ENCODE measurements around the gene GINS1. TPM values are rescaled to one million over a fixed set of nuclear protein-coding genes. Genes with fewer than 3 reads are reported as not detected.

GINS1 gene
- total and polyA plus RNA-seq, 2 experiments from 2014 or later: 32.0 to 65.4 TPM

DNA sequence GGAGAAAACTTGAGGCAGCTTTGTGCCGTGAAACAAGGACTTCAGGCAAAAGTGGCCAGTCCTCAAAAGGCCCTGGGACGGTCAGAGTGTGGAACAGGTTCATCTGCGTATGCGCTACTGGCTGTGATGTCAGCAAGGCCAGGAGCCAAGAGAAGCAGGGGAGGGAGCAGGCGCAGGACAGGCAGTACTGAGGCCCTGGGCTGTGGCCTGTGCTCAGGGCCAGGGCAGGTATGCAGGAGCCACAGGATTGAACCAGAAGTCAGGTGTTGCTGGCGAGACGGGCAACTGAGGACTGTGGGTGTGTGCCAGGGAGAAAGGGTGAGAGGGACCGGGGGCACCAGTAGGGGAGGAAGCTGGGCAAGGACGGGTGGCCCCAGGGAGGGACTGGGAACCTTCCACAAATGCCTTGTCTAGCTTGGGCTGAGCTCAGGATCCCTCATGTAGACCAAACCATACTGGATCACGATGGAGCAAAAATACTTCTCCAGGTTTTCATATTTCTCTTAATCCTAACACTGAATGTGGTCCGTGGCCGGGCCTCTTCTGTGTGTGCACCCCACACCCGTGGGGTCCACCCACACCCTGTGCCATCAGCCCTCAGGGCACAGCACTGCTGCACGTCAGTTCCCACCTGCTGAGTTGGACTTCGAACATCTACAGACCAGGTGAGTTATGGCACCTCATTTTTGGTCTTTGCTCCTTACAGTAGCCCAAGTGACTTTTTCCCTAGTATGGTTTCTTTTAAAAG lies 46.9 kb downstream of the GINS1 start:
- H3K4me1 ChIP-seq (ENCODE audit: insufficient read depth): no peaks in the 10 kb centered on the region
- H3K4me1 Mint-ChIP-seq: no peaks in the 10 kb centered on the region
- peaks cover 10% of the 10 kb centered on the region for H3K27me3 Mint-ChIP-seq (ENCODE audit: insufficient read depth, low read depth, poor library complexity)
- H3K36me3 Mint-ChIP-seq (ENCODE audit: low read depth): peaks cover 58% of the 10 kb centered on the region
- no peak overlapping the region for H2AFZ ChIP-seq
- DNase-seq (ENCODE audit: low spot score) (no peak), ATAC-seq (no peak)
- no peak overlapping the region for H3K4me3 Mint-ChIP-seq
- H4K20me1 ChIP-seq (replicated peaks; ENCODE audit: insufficient read depth): no peaks in the 10 kb centered on the region
- H3K36me3 ChIP-seq (ENCODE audit: insufficient read depth): no peaks in the 10 kb centered on the region; the same call in none of the 2 replicates
- TF ChIP-seq, protein P1, sequence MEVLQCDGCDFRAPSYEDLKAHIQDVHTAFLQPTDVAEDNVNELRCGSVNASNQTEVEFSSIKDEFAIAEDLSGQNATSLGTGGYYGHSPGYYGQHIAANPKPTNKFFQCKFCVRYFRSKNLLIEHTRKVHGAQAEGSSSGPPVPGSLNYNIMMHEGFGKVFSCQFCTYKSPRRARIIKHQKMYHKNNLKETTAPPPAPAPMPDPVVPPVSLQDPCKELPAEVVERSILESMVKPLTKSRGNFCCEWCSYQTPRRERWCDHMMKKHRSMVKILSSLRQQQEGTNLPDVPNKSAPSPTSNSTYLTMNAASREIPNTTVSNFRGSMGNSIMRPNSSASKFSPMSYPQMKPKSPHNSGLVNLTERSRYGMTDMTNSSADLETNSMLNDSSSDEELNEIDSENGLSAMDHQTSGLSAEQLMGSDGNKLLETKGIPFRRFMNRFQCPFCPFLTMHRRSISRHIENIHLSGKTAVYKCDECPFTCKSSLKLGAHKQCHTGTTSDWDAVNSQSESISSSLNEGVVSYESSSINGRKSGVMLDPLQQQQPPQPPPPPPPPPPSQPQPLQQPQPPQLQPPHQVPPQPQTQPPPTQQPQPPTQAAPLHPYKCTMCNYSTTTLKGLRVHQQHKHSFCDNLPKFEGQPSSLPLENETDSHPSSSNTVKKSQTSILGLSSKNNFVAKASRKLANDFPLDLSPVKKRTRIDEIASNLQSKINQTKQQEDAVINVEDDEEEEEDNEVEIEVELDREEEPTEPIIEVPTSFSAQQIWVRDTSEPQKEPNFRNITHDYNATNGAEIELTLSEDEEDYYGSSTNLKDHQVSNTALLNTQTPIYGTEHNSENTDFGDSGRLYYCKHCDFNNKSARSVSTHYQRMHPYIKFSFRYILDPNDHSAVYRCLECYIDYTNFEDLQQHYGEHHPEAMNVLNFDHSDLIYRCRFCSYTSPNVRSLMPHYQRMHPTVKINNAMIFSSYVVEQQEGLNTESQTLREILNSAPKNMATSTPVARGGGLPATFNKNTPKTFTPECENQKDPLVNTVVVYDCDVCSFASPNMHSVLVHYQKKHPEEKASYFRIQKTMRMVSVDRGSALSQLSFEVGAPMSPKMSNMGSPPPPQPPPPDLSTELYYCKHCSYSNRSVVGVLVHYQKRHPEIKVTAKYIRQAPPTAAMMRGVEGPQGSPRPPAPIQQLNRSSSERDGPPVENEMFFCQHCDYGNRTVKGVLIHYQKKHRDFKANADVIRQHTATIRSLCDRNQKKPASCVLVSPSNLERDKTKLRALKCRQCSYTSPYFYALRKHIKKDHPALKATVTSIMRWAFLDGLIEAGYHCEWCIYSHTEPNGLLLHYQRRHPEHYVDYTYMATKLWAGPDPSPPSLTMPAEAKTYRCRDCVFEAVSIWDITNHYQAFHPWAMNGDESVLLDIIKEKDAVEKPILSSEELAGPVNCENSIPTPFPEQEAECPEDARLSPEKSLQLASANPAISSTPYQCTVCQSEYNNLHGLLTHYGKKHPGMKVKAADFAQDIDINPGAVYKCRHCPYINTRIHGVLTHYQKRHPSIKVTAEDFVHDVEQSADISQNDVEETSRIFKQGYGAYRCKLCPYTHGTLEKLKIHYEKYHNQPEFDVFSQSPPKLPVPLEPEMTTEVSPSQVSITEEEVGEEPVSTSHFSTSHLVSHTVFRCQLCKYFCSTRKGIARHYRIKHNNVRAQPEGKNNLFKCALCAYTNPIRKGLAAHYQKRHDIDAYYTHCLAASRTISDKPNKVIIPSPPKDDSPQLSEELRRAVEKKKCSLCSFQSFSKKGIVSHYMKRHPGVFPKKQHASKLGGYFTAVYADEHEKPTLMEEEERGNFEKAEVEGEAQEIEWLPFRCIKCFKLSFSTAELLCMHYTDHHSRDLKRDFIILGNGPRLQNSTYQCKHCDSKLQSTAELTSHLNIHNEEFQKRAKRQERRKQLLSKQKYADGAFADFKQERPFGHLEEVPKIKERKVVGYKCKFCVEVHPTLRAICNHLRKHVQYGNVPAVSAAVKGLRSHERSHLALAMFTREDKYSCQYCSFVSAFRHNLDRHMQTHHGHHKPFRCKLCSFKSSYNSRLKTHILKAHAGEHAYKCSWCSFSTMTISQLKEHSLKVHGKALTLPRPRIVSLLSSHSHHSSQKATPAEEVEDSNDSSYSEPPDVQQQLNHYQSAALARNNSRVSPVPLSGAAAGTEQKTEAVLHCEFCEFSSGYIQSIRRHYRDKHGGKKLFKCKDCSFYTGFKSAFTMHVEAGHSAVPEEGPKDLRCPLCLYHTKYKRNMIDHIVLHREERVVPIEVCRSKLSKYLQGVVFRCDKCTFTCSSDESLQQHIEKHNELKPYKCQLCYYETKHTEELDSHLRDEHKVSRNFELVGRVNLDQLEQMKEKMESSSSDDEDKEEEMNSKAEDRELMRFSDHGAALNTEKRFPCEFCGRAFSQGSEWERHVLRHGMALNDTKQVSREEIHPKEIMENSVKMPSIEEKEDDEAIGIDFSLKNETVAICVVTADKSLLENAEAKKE (CRISPR knock-in tag; IDR thresholded peaks at IDR 0.05): no peak
- TF ChIP-seq EZH2 (IDR thresholded peaks at IDR 0.05; ENCODE audit: low read depth, unreplicated experiment) (no peak), ZNF114 (CRISPR knock-in tag; IDR thresholded peaks at IDR 0.05) (no peak)
- TF ChIP-seq, protein P2, sequence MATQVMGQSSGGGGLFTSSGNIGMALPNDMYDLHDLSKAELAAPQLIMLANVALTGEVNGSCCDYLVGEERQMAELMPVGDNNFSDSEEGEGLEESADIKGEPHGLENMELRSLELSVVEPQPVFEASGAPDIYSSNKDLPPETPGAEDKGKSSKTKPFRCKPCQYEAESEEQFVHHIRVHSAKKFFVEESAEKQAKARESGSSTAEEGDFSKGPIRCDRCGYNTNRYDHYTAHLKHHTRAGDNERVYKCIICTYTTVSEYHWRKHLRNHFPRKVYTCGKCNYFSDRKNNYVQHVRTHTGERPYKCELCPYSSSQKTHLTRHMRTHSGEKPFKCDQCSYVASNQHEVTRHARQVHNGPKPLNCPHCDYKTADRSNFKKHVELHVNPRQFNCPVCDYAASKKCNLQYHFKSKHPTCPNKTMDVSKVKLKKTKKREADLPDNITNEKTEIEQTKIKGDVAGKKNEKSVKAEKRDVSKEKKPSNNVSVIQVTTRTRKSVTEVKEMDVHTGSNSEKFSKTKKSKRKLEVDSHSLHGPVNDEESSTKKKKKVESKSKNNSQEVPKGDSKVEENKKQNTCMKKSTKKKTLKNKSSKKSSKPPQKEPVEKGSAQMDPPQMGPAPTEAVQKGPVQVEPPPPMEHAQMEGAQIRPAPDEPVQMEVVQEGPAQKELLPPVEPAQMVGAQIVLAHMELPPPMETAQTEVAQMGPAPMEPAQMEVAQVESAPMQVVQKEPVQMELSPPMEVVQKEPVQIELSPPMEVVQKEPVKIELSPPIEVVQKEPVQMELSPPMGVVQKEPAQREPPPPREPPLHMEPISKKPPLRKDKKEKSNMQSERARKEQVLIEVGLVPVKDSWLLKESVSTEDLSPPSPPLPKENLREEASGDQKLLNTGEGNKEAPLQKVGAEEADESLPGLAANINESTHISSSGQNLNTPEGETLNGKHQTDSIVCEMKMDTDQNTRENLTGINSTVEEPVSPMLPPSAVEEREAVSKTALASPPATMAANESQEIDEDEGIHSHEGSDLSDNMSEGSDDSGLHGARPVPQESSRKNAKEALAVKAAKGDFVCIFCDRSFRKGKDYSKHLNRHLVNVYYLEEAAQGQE (IDR thresholded peaks at IDR 0.05; ENCODE audit: unreplicated experiment): no peak
- no peak overlapping the region for H3K27ac Mint-ChIP-seq
- H3K9me2 ChIP-seq (ENCODE audit: insufficient read depth): no peaks in the 10 kb centered on the region
- H3K27me3 ChIP-seq (ENCODE audit: insufficient read depth): no peaks in the 10 kb centered on the region
- H3K4me2 ChIP-seq: no peak overlapping the region
- no peaks in the 10 kb centered on the region for H3K79me2 ChIP-seq (replicated peaks; ENCODE audit: insufficient read depth)
- no peaks in the 10 kb centered on the region for H3K9me3 Mint-ChIP-seq
- H3K27ac ChIP-seq (ENCODE audit: low read depth): no peak overlapping the region
- no peak overlapping the region for H3K4me3 ChIP-seq
- H3F3A ChIP-seq (replicated peaks; ENCODE audit: low read depth): peaks cover 5% of the 10 kb centered on the region; the same call in 1 of the 2 replicates
